SK-N-SH (cell line): Measurements from ENCODE around the gene ERI2. TPM values are rescaled to one million over a fixed set of nuclear protein-coding genes. Genes with fewer than 3 reads are reported as not detected.

Experiments used
- CTCF ChIA-PET: fragments of 300-600, 350-600 bp; formaldehyde crosslinking; extraction: SDS; loops from one replicate; lab custom pipeline; 2021; lab: Yijun Ruan, JAX
- POLR2A ChIA-PET: fragments of 350-600 bp; sonication (Branson Sonifier 250); formaldehyde crosslinking; extraction: SDS; loops from one replicate; lab custom pipeline; 2020; ENCODE audit warnings: antibody characterized with exemption, inconsistent platforms; lab: Yijun Ruan, JAX
- DNase-seq: peaks from one replicate; pipeline ENCODE4 v3.0.0; 2012
- H2AFZ ChIP-seq: fragments of 200-600 bp; sonication (generic); 2 replicates; pipeline ENCODE4 v1.8.1; 2016; ENCODE audit warnings: antibody characterized with exemption, mild to moderate bottlenecking, low read depth
- H3F3A ChIP-seq: fragments of 200-600 bp; sonication (generic); replicated peaks from 2 replicates; pipeline ENCODE3; 2016; ENCODE audit warnings: antibody characterized with exemption, mild to moderate bottlenecking; ENCODE audit not compliant: insufficient read depth
- H3K27ac ChIP-seq, 2 experiments: fragments of 200-500 bp in 1 of 2; fragments of 200-600 bp in 1 of 2; sonication (Bioruptor generic) in 1 of 2; sonication (generic), shearing (Covaris generic) in 1 of 2; 2 replicates each; pipeline versions ENCODE4 v1.5.1 to v1.6.1; 2014 to 2016; ENCODE audit warnings: low read depth in 2 of 2, inconsistent platforms in 1 of 2, low read length in 1 of 2, mild to moderate bottlenecking in 1 of 2, mixed read lengths in 1 of 2
- H3K27me3 ChIP-seq: fragments of 200-600 bp; sonication (generic), shearing (Covaris generic); 2 replicates; pipeline ENCODE4 v1.6.1; 2016; ENCODE audit warnings: mixed run types; ENCODE audit not compliant: insufficient read depth
- H3K36me3 ChIP-seq, 2 experiments: fragments of 200-500 bp in 1 of 2; fragments of 200-600 bp in 1 of 2; sonication (Bioruptor generic) in 1 of 2; sonication (generic) in 1 of 2; replicated peaks in 1 of 2; 2 replicates each; pipeline versions ENCODE3 to v1.5.1; 2014 to 2016; ENCODE audit warnings: low read length in 1 of 2, mild to moderate bottlenecking in 1 of 2; ENCODE audit not compliant: insufficient read depth in 2 of 2, control insufficient read depth in 1 of 2
- H3K4me1 ChIP-seq, 2 experiments: fragments of 200-500 bp in 1 of 2; fragments of 200-600 bp in 1 of 2; sonication (Bioruptor generic) in 1 of 2; sonication (generic), shearing (Covaris generic) in 1 of 2; 2 replicates each; pipeline versions ENCODE4 v1.5.1 to v1.6.1; 2014 to 2016; ENCODE audit warnings: low read depth in 1 of 2, low read length in 1 of 2, mixed run types in 1 of 2; ENCODE audit not compliant: insufficient read depth in 2 of 2, control insufficient read depth in 1 of 2
- H3K4me2 ChIP-seq: fragments of 200-600 bp; sonication (generic), shearing (Covaris generic); 2 replicates; pipeline ENCODE4 v1.6.1; 2017; ENCODE audit warnings: mixed run types
- H3K4me3 ChIP-seq, 2 experiments: fragments of 200-500 bp in 1 of 2; fragments of 200-600 bp in 1 of 2; sonication (Bioruptor generic) in 1 of 2; sonication (generic), shearing (Covaris generic) in 1 of 2; 2 replicates each; pipeline versions ENCODE4 v1.5.1 to v1.8.1; 2014 to 2016; ENCODE audit warnings: low read depth in 2 of 2, inconsistent platforms in 1 of 2, low read length in 1 of 2, mild to moderate bottlenecking in 1 of 2, mixed read lengths in 1 of 2, moderate library complexity in 1 of 2
- H3K79me2 ChIP-seq: fragments of 200-600 bp; sonication (generic); 2 replicates; pipeline ENCODE4 v1.8.1; 2017; ENCODE audit warnings: mild to moderate bottlenecking; ENCODE audit not compliant: insufficient read depth
- H3K9ac ChIP-seq: fragments of 200-600 bp; sonication (generic); 2 replicates; pipeline ENCODE4 v1.6.1; 2017; ENCODE audit warnings: mixed run types
- H3K9me2 ChIP-seq: fragments of 200-600 bp; sonication (generic); 2 replicates; pipeline ENCODE4 v1.6.1; 2017; ENCODE audit warnings: mixed run types
- H3K9me3 ChIP-seq: fragments of 200-600 bp; sonication (generic); 2 replicates; pipeline ENCODE4 v1.6.1; 2017; ENCODE audit warnings: mixed run types, mild to moderate bottlenecking, moderate library complexity
- H4K20me1 ChIP-seq: fragments of 200-600 bp; sonication (generic); 2 replicates; pipeline ENCODE4 v1.6.1; 2017; ENCODE audit warnings: mild to moderate bottlenecking, mixed run types; ENCODE audit not compliant: insufficient read depth
- ELF1 ChIP-seq: IDR thresholded peaks from 2 replicates; pipeline ENCODE4 v1.4.0; 2012
- EP300 ChIP-seq, 2 experiments: IDR thresholded peaks; 2 replicates each; pipeline versions ENCODE4 v1.4.0 to v1.6.1; 2012; ENCODE audit warnings: borderline replicate concordance in 1 of 2, low read depth in 1 of 2, low read length in 1 of 2
- FOSL2 ChIP-seq: IDR thresholded peaks from 2 replicates; pipeline ENCODE4 v1.4.0; 2012; ENCODE audit warnings: low read depth, mild to moderate bottlenecking, moderate library complexity, borderline replicate concordance
- FOXJ3 ChIP-seq: sonication (generic); formaldehyde crosslinking; IDR thresholded peaks from 2 replicates; pipeline ENCODE4 v1.5.1; 2020; ENCODE audit warnings: mild to moderate bottlenecking, missing genetic modification reagents
- GABPA ChIP-seq: IDR thresholded peaks from 2 replicates; pipeline ENCODE4 v1.4.0; 2012; ENCODE audit warnings: low read depth, mild to moderate bottlenecking
- IRF3 ChIP-seq: fragments of 150-350 bp; IDR thresholded peaks from 2 replicates; pipeline ENCODE4 v1.6.1; 2016; ENCODE audit warnings: mild to moderate bottlenecking, low read depth, low read length
- JUND ChIP-seq: IDR thresholded peaks from 2 replicates; pipeline ENCODE4 v1.4.0; 2012
- MAX ChIP-seq: IDR thresholded peaks from 2 replicates; pipeline ENCODE4 v1.4.0; 2012; ENCODE audit warnings: low read depth
- NFIC ChIP-seq: IDR thresholded peaks from 2 replicates; pipeline ENCODE4 v1.4.0; 2012; ENCODE audit warnings: borderline replicate concordance
- PBX3 ChIP-seq: IDR thresholded peaks from 2 replicates; pipeline ENCODE4; 2012
- RAD21 ChIP-seq: IDR thresholded peaks from 2 replicates; pipeline ENCODE4 v1.6.1; 2012; ENCODE audit warnings: mild to moderate bottlenecking, low read length
- REST ChIP-seq: IDR thresholded peaks from 2 replicates; pipeline ENCODE4 v1.6.1; 2012; ENCODE audit warnings: mild to moderate bottlenecking, low read depth, low read length, moderate library complexity
- RFX5 ChIP-seq: IDR thresholded peaks from 2 replicates; pipeline ENCODE4 v1.6.1; 2012; ENCODE audit warnings: mild to moderate bottlenecking, improper control_type of control experiment, low read length
- RXRA ChIP-seq: IDR thresholded peaks from 2 replicates; pipeline ENCODE4 v1.4.0; 2012; ENCODE audit warnings: low read depth, mild to moderate bottlenecking, borderline replicate concordance
- SIN3A ChIP-seq: IDR thresholded peaks from 2 replicates; pipeline ENCODE4 v1.6.1; 2012; ENCODE audit warnings: low read depth, mild to moderate bottlenecking, low read length, moderate library complexity, borderline replicate concordance
- TAF1 ChIP-seq: IDR thresholded peaks from 2 replicates; pipeline ENCODE4 v1.6.1; 2012; ENCODE audit warnings: low read depth, mild to moderate bottlenecking, low read length, moderate library complexity, borderline replicate concordance
- TCF12 ChIP-seq: IDR thresholded peaks from 2 replicates; pipeline ENCODE4 v1.4.0; 2012
- USF1 ChIP-seq: IDR thresholded peaks from 2 replicates; pipeline ENCODE4 v1.4.0; 2012; ENCODE audit warnings: low read depth, borderline replicate concordance
- USF2 ChIP-seq: fragments of 150-350 bp; IDR thresholded peaks from 2 replicates; pipeline ENCODE4 v1.6.1; 2017; ENCODE audit warnings: antibody characterized with exemption, low read length, low read depth, borderline replicate concordance
- WGBS: methylation state at CpG from one replicate; pipeline ENCODE4 v1.1.6; 2017; ENCODE audit warnings: low lambda C conversion rate; 5-methylcytosine and 5-hydroxymethylcytosine counted together
- polyA plus RNA-seq, 3 experiments: library from polyadenylated mRNA; depleted of rRNA; stranded (reverse); fragments of >200 nt; gene quantifications; 2 replicates each; pipeline ENCODE4 v1.2.3, GENCODE V29; 2012

Gene ERI2
- polyA plus RNA-seq, 1 of the 3 experiments (the other 2 are of a cell fraction), result 9.1 TPM

- DNase-seq, result no peak
- no peaks in the 10 kb centered on the region for H3K27me3 ChIP-seq
- H3K27ac ChIP-seq, result peak overlapping the region; percentile 11 to 65; a peak in 2 of 4 replicates
- H3F3A ChIP-seq, result peaks cover 7% of the 10 kb centered on the region
- H3K4me1 ChIP-seq, result peaks cover 0 to 4% of the 10 kb centered on the region in 2 experiments; a peak in 2 of 4 replicates
- H3K36me3 ChIP-seq, result peaks cover 33 to 34% of the 10 kb centered on the region in 2 experiments
- no peaks in the 10 kb centered on the region for H3K9me2 ChIP-seq
- TF ChIP-seq RFX5 (no peak), RAD21 (peak; percentile 10; the same call in 1 of the 2 replicates), JUND (no peak), IRF3 (no peak), FOSL2 (no peak), EP300 (IDR thresholded peaks at IDR 0.05; ENCODE audit: borderline replicate concordance in 1 of 2, low read depth in 1 of 2, low read length in 1 of 2) (no peak), RXRA (no peak), MAX (no peak), NFIC (peak; percentile 26; the same call in 1 of the 2 replicates), TCF12 (0 out of 2 replicates have a peak, but pooled peaks have one; percentile 11)
- H3K79me2 ChIP-seq, result 0 out of 2 replicates have a peak, but pooled peaks cover 2% of the 10 kb centered on the region
- no peak overlapping the region for H3K4me3 ChIP-seq
- no peak overlapping the region for H2AFZ ChIP-seq
- WGBS, result 53% methylated on average over 2 of the region's 2 CpGs
- ChIA-PET CTCF (interaction anchor here (1.4 to 3.8 kb wide), 6 partner anchors 15 to 449 kb away, joined by 4 to 25 read pairs (median 18); no protein-coding TSS in a partner anchor), POLR2A (no interaction called here)
- H3K9ac ChIP-seq, result no peak overlapping the region
- no peak overlapping the region for H3K4me2 ChIP-seq
- no peaks in the 10 kb centered on the region for H4K20me1 ChIP-seq
- H3K9me3 ChIP-seq, result no peaks in the 10 kb centered on the region
These were observed 45.3 kb upstream of the ERI2 start for GRCh38 chr16:20851601-20852000.

GRCh38 chr16:20850981-20851380 is 44.7 kb upstream of the ERI2 start:
- 94% methylated on average over 3 of the region's 3 CpGs for WGBS
- peak overlapping the region; percentile 11 to 62; a peak in 2 of 4 replicates for H3K27ac ChIP-seq
- H3K79me2 ChIP-seq, result 0 out of 2 replicates have a peak, but pooled peaks cover 2% of the 10 kb centered on the region
- no peak overlapping the region for H3K4me2 ChIP-seq
- H3K9me3 ChIP-seq, result no peaks in the 10 kb centered on the region
- ChIA-PET POLR2A (no interaction called here), CTCF (interaction anchor here (0.7 to 4.3 kb wide), 30 partner anchors 10 to 449 kb away, joined by 3 to 25 read pairs (median 5); partner anchors contain the start of genes DCUN1D3, ERI2, LDAF1 and LYRM1)
- DNase-seq, result no peak
- no peaks in the 10 kb centered on the region for H4K20me1 ChIP-seq
- no peaks in the 10 kb centered on the region for H3K27me3 ChIP-seq
- no peaks in the 10 kb centered on the region for H3K9me2 ChIP-seq
- H3K4me1 ChIP-seq, result peaks cover 0 to 4% of the 10 kb centered on the region in 2 experiments; a peak in 2 of 4 replicates
- H3K36me3 ChIP-seq, result peaks cover 34 to 36% of the 10 kb centered on the region in 2 experiments
- H2AFZ ChIP-seq, result no peak overlapping the region
- no peak overlapping the region for H3K4me3 ChIP-seq
- H3F3A ChIP-seq, result peaks cover 7% of the 10 kb centered on the region
- no peak overlapping the region for H3K9ac ChIP-seq
- no peak for TF ChIP-seq GABPA
- TF ChIP-seq USF1, result no peak
- TF ChIP-seq FOSL2, result no peak
- no peak for TF ChIP-seq USF2
- TF ChIP-seq MAX, result no peak
- TF ChIP-seq TAF1, result no peak
- no peak for TF ChIP-seq FOXJ3 (CRISPR knock-in tag)
- no peak for TF ChIP-seq SIN3A
- no peak for TF ChIP-seq ELF1
- no peak for TF ChIP-seq REST
- no peak for TF ChIP-seq NFIC
- no peak for TF ChIP-seq PBX3
